T-cell (primary cell): ENCODE measurements around the gene PTPN7. TPM values are rescaled to one million over a fixed set of nuclear protein-coding genes. Genes with fewer than 3 reads are reported as not detected.
A peak's percentile ranks its signal among the peaks of the same experiment; 100 is the strongest.
"Not testable (repeated sequence)": the region's sequence is repeated elsewhere in the genome, so short reads cannot be mapped to it uniquely, and the experiment has no call there.

ENCODE experiments used
- ATAC-seq, 4 experiments: fragments of 200-7000 bp in 3 of 4; fragments of 150-1000 bp in 1 of 4; cut with Tn5 transposase; replicated peaks in 1 of 4; 1 replicate in 3 of 4; 2 replicates in 1 of 4; pipeline ENCODE4 v1.10.0; 2021; ENCODE audit warnings: moderate library complexity in 3 of 4, mild to moderate bottlenecking in 2 of 4, moderate number of reproducible peaks in 1 of 4
- CTCF ChIA-PET, 2 donors: fragments of 300-600 bp; sonication (Branson Sonifier 250); formaldehyde crosslinking; loops; one replicate each; lab custom pipeline; 2022; ENCODE audit warnings: antibody characterized with exemption in 2 of 2; lab: Charles Lee
- POLR2A ChIA-PET, 2 donors: fragments of 300-600 bp; sonication (Branson Sonifier 250); formaldehyde crosslinking; loops; one replicate each; lab custom pipeline; 2022; ENCODE audit warnings: antibody characterized with exemption in 2 of 2; lab: Charles Lee
- DNase-seq, 35 experiments: peaks; one replicate each; pipeline versions ENCODE4 v3.0.0 to v3.0.0-alpha.2; 2013 to 2023
- H3K27ac ChIP-seq: one replicate; pipeline ENCODE4 v1.5.1; 2013; ENCODE audit warnings: low read length
- H3K27me3 ChIP-seq, 2 experiments: replicated peaks in 1 of 2; 1 replicate in 1 of 2; 2 replicates in 1 of 2; pipeline versions ENCODE4 v1.6.1 to v1.7.0; 2013; ENCODE audit warnings: low read length in 1 of 2, mixed read lengths in 1 of 2; ENCODE audit not compliant: control insufficient read depth in 2 of 2, insufficient read depth in 2 of 2; ENCODE audit errors: extremely low read depth in 1 of 2
- H3K36me3 ChIP-seq, 2 donors: 1 replicate in 1 of 2; 2 replicates in 1 of 2; pipeline versions ENCODE4 v1.6.1 to v1.7.0; 2013; ENCODE audit warnings: low read length in 1 of 2; ENCODE audit not compliant: control insufficient read depth in 2 of 2, insufficient read depth in 1 of 2; ENCODE audit errors: extremely low read depth in 1 of 2
- H3K4me1 ChIP-seq, 2 experiments: 1 replicate in 1 of 2; 2 replicates in 1 of 2; pipeline versions ENCODE4 v1.6.1 to v1.7.0; 2013; ENCODE audit warnings: low read length in 2 of 2, mixed read lengths in 1 of 2; ENCODE audit not compliant: insufficient read depth in 2 of 2, control insufficient read depth in 1 of 2; ENCODE audit errors: extremely low read depth in 1 of 2
- H3K4me3 ChIP-seq, 2 donors: 1 replicate in 1 of 2; 2 replicates in 1 of 2; pipeline versions ENCODE4 v1.5.1 to v1.7.0; 2013; ENCODE audit warnings: mild to moderate bottlenecking in 2 of 2, low read length in 1 of 2, moderate library complexity in 1 of 2; ENCODE audit not compliant: control insufficient read depth in 1 of 2; ENCODE audit errors: extremely low read depth in 1 of 2
- H3K9me3 ChIP-seq: 2 replicates; pipeline ENCODE4 v1.7.0; 2013
- H3K27ac Mint-ChIP-seq, 2 donors: one replicate each; pipeline ENCODE4 v1.8.0; 2020 to 2021; ENCODE audit warnings: mild to moderate bottlenecking in 2 of 2, mixed read lengths in 2 of 2
- H3K27me3 Mint-ChIP-seq, 2 donors: one replicate each; pipeline ENCODE4 v1.8.0; 2021 to 2022; ENCODE audit warnings: mixed read lengths in 2 of 2
- H3K36me3 Mint-ChIP-seq: one replicate; pipeline ENCODE4 v1.8.0; 2021; ENCODE audit warnings: mixed read lengths
- H3K4me1 Mint-ChIP-seq, 3 donors: one replicate each; pipeline ENCODE4 v1.8.0; 2020 to 2022; ENCODE audit warnings: mixed read lengths in 3 of 3, mild to moderate bottlenecking in 1 of 3
- H3K4me3 Mint-ChIP-seq, 3 donors: one replicate each; pipeline ENCODE4 v1.8.0; 2020 to 2022; ENCODE audit warnings: mild to moderate bottlenecking in 3 of 3, mixed read lengths in 3 of 3, moderate library complexity in 3 of 3
- H3K9me3 Mint-ChIP-seq, 3 donors: one replicate each; pipeline ENCODE4 v1.8.0; 2020 to 2022; ENCODE audit warnings: mixed read lengths in 3 of 3
- WGBS: methylation state at CpG from one replicate; pipeline ENCODE4 v1.1.5; 2013; ENCODE audit warnings: missing lambda C conversion rate; ENCODE audit not compliant: insufficient coverage; 5-methylcytosine and 5-hydroxymethylcytosine counted together
- total RNA-seq, 35 experiments: library from RNA in 6 of 35; stranded (reverse) in 6 of 35; fragments of 120-200 nt in 1 of 35; gene quantifications; one replicate each; pipeline versions ENCODE4 v1.2.1 to v1.2.4 and lab custom pipeline; 2013 to 2026

Gene PTPN7
- total RNA-seq, 5 donors from 2014 or later (not counting 1 experiment from before 2014, with no cell fraction given) = 67.1 to 124 (median 71.7) TPM

GRCh38 chr1:202171292-202172014 lies 11.1 kb upstream of the PTPN7 start:
- no peaks in the 10 kb centered on the region for H3K36me3 Mint-ChIP-seq
- no peaks in the 10 kb centered on the region for H3K9me3 ChIP-seq
- no peak overlapping the region for H3K4me3 Mint-ChIP-seq
- H3K27me3 ChIP-seq = peaks cover 0 to 4% of the 10 kb centered on the region in 2 experiments
- peaks cover 7 to 16% (median 9%) of the 10 kb centered on the region in 3 donors for H3K4me1 Mint-ChIP-seq
- H3K27ac Mint-ChIP-seq = no peak overlapping the region
- H3K36me3 ChIP-seq = no peaks in the 10 kb centered on the region
- no peak overlapping the region for H3K4me3 ChIP-seq
- ATAC-seq (peak in 1 of 4 experiments; percentile 33), DNase-seq (no peak)
- WGBS = 95% methylated on average over 10 of the region's 11 CpGs
- POLR2A ChIA-PET = no interaction called here
- no peaks in the 10 kb centered on the region for H3K9me3 Mint-ChIP-seq
- peaks cover 2 to 14% of the 10 kb centered on the region in 2 experiments for H3K4me1 ChIP-seq
- no peak overlapping the region for H3K27ac ChIP-seq
- CTCF ChIA-PET = interaction anchor here in 1 of 2 donors (0.7 kb wide), 1 partner anchor 1675 kb away, joined by 3 read pairs; no protein-coding TSS in a partner anchor
- H3K27me3 Mint-ChIP-seq = no peaks in the 10 kb centered on the region

DNA sequence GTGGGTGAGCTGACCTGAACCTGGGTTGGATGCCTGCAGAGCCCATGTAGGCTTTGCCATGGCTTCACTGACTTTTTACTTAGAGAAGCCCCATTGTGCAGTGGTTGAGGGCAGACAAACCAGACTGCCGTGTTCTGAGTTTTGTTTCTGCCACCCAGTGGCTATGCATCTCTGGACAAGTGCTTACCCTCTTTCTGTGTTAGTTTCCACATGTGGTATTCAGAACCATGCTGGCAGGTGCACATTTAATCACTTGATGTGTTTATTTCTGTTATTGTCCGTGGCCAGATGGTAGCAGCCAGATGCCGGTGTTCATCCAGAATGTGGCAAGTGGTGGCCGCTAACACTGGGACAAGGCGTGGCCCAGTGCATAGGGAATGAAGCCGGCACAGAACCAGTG lies 10.3 kb upstream of the PTPN7 start:
- Mint-ChIP-seq H3K4me1 (peaks cover 7 to 24% (median 13%) of the 10 kb centered on the region in 3 donors), H3K36me3 (no peaks in the 10 kb centered on the region), H3K9me3 (no peaks in the 10 kb centered on the region), H3K4me3 (no peak overlapping the region), H3K27me3 (no peaks in the 10 kb centered on the region), H3K27ac (no peak overlapping the region)
- ATAC-seq (peak in 3 of 4 experiments; percentile 26 to 49 (median 30)), DNase-seq (peak in 1 of 35 experiments; percentile 29)
- Histone ChIP-seq H3K36me3 (no peaks in the 10 kb centered on the region), H3K27me3 (peaks cover 0 to 4% of the 10 kb centered on the region in 2 experiments), H3K9me3 (no peaks in the 10 kb centered on the region), H3K27ac (no peak overlapping the region), H3K4me1 (peaks cover 8 to 22% of the 10 kb centered on the region in 2 experiments), H3K4me3 (no peak overlapping the region)
- WGBS = 80% methylated on average over 5 of the region's 6 CpGs
- ChIA-PET POLR2A (no interaction called here), CTCF (interaction anchor here in 1 of 2 donors (0.6 to 0.7 kb wide), 2 partner anchors 15 to 1676 kb away, joined by 3 read pairs; no protein-coding TSS in a partner anchor)

DNA sequence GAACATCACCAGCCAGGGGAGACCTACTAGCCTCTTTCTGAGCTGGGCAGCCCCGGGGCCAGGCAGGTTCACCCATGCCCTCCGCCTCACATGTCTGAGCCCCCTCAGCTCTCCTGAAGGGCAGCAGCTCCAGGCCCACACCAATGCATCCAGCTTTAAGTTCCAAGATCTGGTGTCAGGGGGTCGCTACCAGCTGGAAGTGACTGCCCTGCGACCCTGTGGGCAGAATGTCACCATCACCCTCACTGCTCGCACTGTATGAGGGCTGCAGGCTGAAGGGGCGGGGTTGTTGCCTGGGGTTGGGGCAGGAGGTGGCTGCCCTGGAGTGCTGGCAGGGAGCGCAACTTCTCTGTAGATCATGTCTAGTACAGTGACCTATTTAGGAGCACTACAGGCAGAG lies 8.5 kb upstream of the PTPN7 start:
- ChIA-PET POLR2A (interaction anchor here in 1 of 2 donors (0.7 kb wide), 1 partner anchor 13 kb away, joined by 3 read pairs; no protein-coding TSS in a partner anchor), CTCF (no interaction called here)
- Histone ChIP-seq H3K27ac (no peak overlapping the region), H3K4me3 (no peak overlapping the region), H3K36me3 (no peaks in the 10 kb centered on the region), H3K9me3 (no peaks in the 10 kb centered on the region), H3K4me1 (peaks cover 22 to 40% of the 10 kb centered on the region in 2 experiments), H3K27me3 (peaks cover 0 to 4% of the 10 kb centered on the region in 2 experiments)
- ATAC-seq = no peak
- Mint-ChIP-seq H3K4me3 (no peak overlapping the region), H3K27me3 (no peaks in the 10 kb centered on the region), H3K36me3 (no peaks in the 10 kb centered on the region), H3K9me3 (no peaks in the 10 kb centered on the region), H3K27ac (no peak overlapping the region), H3K4me1 (peaks cover 23 to 42% (median 32%) of the 10 kb centered on the region in 3 donors)
- 98% methylated on average over 4 of the region's 7 CpGs for WGBS
- no peak for DNase-seq

DNA sequence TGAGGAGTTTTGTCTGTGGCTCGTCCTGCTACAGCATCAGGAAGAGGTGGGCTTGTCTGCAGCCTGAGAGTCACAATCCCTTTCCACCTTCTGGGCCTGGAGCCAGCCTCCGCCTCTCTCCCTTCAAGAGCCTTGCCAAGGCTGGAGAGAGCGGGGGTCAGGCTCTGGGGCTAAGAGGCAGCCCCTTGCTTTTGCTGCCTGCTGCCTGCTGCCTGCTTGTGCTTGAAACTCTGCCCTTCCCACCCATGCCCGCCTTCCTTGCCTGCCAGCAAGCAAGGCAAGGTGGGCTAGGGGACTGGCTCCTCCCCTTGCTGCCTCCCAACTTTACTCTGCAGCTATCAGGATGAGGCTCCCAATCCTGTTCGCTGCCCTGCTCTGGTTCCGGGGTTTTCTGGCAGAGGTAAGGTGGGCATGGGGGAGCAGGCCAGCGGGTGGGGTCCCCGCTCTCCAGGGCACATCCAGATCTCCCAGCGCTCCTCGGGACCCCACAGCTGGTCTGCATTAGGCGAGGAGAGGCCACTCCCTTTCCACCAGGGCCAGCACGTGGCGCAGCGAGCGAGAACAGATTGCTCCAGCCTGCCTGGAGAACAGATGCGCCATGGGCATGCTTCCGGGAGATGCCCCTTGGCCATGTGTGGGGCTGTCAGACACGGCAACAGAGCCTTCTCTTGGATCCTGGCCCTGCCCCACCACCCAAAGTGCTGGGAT lies 7.5 kb upstream of the PTPN7 start:
- no peaks in the 10 kb centered on the region for H3K9me3 ChIP-seq
- POLR2A ChIA-PET = no interaction called here
- DNase-seq = no peak
- CTCF ChIA-PET = no interaction called here
- Mint-ChIP-seq H3K4me1 (peaks cover 33 to 52% (median 42%) of the 10 kb centered on the region in 3 donors), H3K36me3 (no peaks in the 10 kb centered on the region), H3K4me3 (no peak overlapping the region), H3K27me3 (no peaks in the 10 kb centered on the region), H3K27ac (no peak overlapping the region), H3K9me3 (no peaks in the 10 kb centered on the region)
- peaks cover 0 to 4% of the 10 kb centered on the region in 2 experiments for H3K27me3 ChIP-seq
- H3K4me1 ChIP-seq = peaks cover 30 to 50% of the 10 kb centered on the region in 2 experiments
- H3K36me3 ChIP-seq = no peaks in the 10 kb centered on the region
- H3K27ac ChIP-seq = no peak overlapping the region
- WGBS = 95% methylated on average over 15 of the region's 18 CpGs
- no peak overlapping the region for H3K4me3 ChIP-seq
- no peak for ATAC-seq

- WGBS = 100% methylated on average over 5 of the region's 13 CpGs
Measured at GRCh38 chr1:202167054-202167453, 6.7 kb upstream of the PTPN7 start.

More at GRCh38 chr1:202167054-202167453, 6.7 kb upstream of the PTPN7 start:
- ATAC-seq, H3K27me3 Mint-ChIP-seq, CTCF ChIA-PET, H3K36me3 Mint-ChIP-seq, POLR2A ChIA-PET, H3K27ac ChIP-seq, H3K9me3 ChIP-seq, H3K4me3 ChIP-seq, H3K27me3 ChIP-seq, H3K36me3 ChIP-seq, H3K9me3 Mint-ChIP-seq, H3K4me3 Mint-ChIP-seq, DNase-seq, H3K27ac Mint-ChIP-seq: not testable (repeated sequence)
- peaks cover 38 to 58% of the 10 kb centered on the region in 2 experiments for H3K4me1 ChIP-seq
- peaks cover 41 to 60% (median 50%) of the 10 kb centered on the region in 3 donors for H3K4me1 Mint-ChIP-seq
